GM18861 (cell line): ENCODE data around the gene MAGEA12.
"Not testable (repeated sequence)": the region's sequence is repeated elsewhere in the genome, so short reads cannot be mapped to it uniquely, and the experiment has no call there.

Source experiments
- ATAC-seq: cut with Tn5 transposase; IDR thresholded peaks from one replicate; pipeline ENCODE4 v1.9.1; 2021; ENCODE audit not compliant: unreplicated experiment

The MAGEA12 gene

DNA sequence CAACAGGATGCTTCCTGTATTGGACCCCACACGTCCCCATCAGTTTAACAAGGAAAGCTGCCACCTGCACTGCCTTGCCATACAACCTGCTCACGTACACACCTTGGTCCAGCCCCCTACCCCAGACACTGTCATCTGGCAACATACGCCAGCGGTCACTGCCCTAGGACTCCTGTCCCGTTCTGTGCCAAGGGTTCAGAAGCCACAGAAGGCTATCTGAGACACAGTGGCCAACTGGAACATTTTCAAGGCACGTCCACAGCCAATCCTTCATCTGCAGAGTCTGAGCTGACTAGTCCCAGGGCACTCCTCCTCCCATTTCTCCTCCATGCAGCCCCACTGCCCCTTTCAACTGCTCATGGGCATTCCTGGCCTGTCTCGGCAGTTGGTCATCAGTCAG lies 28.0 kb downstream of the MAGEA12 start:
- not testable (repeated sequence) for ATAC-seq

DNA sequence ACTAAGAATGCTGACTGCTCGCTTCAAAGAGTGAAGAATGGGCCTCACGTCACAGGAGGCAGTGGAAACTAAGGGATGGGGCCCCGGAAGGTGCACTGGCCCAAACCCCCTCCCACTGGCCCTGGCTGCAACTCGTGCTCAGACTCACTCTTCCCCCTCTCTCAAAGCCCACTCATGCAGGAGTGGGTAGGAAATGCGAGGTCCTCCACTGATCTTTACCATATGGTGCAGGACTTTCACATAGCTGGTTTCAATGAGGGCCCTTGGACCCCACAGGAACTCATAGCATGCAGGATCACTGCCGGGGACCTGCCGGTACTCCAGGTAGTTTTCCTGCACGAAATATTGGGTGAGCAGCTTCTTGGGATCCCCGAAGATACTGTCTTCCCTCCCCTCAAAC lies 33.0 kb downstream of the MAGEA12 start:
- not testable (repeated sequence) for ATAC-seq

DNA sequence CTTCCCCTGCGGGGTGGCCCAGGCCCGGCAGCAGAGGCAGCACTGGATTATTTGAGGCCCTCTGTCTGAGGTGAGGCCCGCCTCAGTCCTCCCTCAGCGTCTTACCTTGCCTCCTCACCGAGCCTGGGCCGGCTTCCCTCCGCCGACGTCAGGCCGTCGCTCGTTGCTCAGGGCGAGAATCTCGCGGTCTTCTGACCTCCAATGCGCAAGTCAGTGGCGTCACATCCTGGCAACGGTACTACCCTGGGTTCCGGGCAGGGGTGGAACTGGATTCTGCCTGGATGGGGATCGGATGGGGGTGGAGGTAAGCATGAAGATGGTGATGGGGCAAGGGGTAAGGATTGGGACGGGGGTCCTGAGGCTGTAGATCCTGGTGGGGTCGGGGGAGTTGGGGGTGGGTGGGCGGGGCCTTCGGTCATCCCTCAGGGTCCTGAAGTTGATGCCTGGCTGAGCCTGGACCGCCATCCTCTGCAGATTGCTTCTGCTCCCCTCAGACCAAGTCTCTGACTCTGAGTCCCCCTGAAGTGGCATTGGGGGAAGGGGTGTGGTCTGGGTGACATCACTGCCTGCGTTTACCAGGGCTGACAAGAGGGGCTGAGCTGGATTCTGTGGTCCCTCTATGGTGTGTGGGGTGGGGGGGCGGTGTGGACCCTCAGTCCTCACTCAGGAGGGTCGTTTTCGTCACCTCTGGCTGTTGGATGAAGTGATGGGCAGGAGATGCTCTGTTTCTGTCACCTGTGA lies 36.2 kb downstream of the MAGEA12 start, which contains the start of gene MAGEA6:
Gene MAGEA6, minus strand, starts transcription at position 141 of the 741 bp plus-strand sequence. CDS start 2,039 bp downstream, outside the sequence.
- not testable (repeated sequence) for ATAC-seq

DNA sequence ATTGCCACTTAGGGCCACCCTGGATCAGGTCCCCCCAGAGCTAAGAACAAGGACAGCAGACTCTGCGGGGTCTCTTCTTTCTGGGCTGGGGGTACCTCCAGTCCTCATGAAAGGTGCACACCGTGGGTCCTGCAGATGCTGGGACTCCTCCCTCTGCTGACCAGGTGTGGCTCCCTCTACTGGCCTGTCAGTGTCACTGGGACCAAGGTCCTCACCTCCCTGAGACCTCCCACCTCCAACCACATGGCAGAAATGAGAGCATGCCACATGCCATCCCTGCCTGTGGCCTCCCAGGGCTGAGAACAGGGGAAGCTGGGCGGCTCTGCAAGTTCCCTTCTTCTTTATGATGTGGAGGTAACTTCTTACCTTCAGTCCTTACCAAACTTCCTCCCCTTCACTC lies 53.5 kb downstream of the MAGEA12 start:
- ATAC-seq = peak; percentile 80
